DLD1 (cell line): ENCODE measurements around the gene NALCN.
"Not testable (repeated sequence)": the region's sequence is repeated elsewhere in the genome, so short reads cannot be mapped to it uniquely, and the experiment has no call there.

Experiments
- in situ Hi-C: cut with HindIII; loops from 2 replicates; pipeline ENCODE4 v1.10.0; 2017; ENCODE audit warnings: low sequenced_read_pairs

The NALCN gene

GRCh38 chr13:101343128-101343787 is 73.0 kb downstream of the NALCN start:
- in situ Hi-C loops = no loop called here

- in situ Hi-C loops = no loop called here
These were observed 74.8 kb downstream of the NALCN start for GRCh38 chr13:101341464-101341863.

- in situ Hi-C loops = no loop called here
These were observed 77.1 kb downstream of the NALCN start for GRCh38 chr13:101339202-101339601.

DNA sequence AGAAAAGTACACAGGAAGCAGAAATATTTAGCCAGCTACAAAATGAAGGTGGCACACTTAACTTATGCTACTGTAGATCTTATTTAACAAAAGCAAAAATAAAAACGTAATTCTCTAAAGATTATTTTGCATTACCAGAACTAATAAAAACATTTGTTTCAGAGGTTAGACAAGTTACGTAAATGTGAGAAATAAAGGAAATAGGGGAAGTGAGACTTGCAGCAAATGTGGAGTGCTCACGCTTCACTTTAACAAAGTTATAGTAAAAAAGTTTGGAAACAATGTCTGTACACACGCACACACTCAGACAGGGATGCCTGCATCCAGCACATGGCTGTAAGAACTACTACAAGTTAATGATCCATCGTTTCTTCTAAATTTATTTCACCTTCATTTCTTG is 83.7 kb downstream of the NALCN start:
- in situ Hi-C loops = no loop called here

DNA sequence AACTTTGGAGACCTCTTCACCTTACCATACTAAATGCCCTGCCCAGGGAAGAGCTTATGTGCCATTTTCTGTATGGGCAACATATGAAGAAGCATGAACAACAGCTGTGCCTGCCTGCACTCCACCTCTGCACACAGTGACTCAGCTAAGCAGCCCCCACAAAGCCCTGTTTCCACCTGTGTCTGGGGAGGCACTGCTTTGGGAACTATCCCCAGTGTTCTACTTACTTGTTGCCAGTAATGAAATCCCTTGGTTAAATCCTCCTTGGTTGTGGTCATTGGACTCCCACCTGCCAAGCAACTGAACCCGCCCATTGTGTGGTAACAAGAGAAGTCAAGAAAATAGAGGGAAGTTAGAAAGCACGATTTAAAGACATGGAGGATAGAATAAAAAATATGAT is 84.6 kb downstream of the NALCN start:
- in situ Hi-C loops = no loop called here

DNA sequence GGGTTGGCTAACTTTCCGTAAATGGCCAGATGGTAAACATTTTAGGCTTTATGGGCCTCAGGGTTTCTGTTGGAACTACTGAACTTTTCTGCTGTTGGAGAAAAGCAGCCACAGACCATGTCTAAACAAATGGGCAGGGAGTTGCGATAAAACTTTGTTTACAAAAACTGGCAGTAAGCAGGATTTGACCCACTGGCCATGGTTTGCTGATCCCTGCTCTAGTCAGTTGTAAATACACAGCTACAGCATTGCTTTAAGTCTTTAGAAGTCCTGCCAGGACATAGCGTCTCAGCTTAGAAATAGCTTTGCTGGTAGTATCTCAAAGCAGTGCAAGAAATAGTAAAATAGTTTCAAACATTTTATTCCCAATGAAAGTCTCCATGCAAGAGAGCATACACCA is 88.4 kb downstream of the NALCN start:
- in situ Hi-C loops = no loop called here

DNA sequence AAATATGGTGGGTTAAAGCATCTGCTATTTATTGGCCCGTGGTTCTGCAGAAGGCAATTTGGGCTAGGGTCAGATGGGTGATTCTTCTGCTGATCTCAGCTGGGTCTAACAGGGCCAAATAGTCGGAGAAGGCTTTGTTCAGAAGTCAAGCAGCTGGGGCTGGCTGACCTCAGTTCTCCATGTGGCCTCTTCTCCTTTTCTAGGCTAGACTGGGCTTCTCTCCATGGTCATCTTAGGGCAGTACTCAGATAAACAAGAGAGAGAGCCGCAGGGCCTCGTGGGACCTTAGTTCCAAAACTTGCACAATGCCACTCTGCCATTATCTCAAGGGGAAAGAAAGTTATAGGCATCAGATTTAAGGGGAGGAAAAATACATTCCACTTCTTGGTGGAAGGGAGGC is 89.6 kb downstream of the NALCN start:
- in situ Hi-C loops = no loop called here

GRCh38 chr13:101325423-101325822 is 90.9 kb downstream of the NALCN start:
- in situ Hi-C loops = no loop called here

DNA sequence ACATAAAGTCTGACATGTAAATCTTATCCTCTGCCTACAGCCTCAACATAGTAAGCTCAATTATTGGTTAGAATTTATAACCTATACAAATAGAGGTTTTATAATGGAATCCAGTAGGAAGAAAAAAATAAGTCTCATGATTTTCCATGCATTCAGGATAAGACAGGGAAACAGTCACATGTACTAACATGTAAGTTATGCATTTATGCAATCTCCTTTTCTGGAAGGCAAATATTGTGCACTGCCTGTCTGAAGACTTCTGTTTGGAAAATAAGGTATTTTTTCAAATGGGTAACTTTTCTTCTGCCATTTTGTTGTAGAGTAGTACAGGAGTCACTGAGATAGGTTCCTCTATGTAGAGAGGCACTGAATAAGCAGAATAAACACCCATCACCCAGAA is 92.7 kb downstream of the NALCN start:
- in situ Hi-C loops = no loop called here

- in situ Hi-C loops = no loop called here
These were observed 98.3 kb downstream of the NALCN start for GRCh38 chr13:101317986-101318523.

GRCh38 chr13:101313479-101313878 is 102.8 kb downstream of the NALCN start:
- in situ Hi-C loops = not testable (repeated sequence)

DNA sequence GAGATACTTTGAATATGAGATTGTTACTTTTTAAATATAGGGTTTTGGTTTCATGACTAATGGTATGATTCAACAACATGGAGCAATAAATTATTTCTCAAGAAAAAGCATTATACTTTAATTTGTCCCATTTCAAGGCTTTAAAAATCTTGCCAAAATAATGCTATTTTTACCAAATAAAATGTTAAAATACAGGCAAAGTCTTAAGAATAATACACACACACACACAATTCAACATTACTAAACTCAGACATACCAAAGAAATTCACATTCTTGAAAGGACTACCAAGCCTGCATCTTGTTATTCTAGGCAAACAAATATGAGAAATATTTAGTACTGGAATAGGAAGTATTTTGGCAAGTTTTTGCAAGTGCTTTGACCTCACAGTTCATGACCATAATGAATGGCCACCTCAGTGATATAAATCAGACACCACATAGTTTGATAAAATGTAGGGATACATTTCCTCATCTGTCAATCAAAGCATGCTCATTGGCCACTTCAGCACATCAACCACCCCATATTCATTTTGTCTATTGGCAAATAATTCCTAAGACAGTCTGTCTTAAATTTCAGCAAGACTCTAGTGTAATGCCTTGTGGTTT is 107.2 kb downstream of the NALCN start:
- in situ Hi-C loops = no loop called here

DNA sequence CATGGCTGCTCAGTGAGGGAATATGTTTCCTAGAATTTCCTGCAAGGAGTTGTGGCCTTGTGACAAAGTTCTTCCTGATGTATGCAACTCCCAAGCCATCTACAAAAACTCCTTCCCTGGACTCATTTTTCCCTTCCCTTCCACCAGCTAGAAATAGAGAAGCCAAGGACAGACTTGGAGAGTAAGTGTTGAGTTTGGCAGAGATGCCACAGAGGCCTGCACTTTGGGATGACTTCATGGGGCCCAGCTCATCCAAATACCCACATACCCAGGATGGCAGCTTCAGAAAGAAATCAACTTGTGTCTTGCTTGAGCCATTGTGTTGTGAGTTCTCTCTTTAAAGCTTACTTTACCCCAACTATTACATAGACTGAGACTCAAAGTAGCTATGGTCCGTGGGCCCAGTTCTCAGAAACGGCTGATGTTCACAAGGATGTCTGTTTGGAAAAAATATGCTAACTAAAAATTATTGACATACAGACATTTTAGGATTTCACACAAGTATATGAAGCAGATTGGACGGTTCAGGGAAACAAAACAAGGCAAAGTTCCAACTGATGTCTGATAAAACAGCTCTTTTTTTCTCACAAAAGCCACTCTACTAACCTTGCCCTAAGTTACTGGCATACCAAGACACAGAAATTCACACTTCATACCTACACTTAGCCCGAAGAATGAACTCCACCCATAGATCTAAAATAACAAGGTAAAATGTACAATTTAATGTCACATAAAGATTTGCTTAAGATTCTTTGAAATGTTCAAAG is 107.9 kb downstream of the NALCN start:
- in situ Hi-C loops = no loop called here

- in situ Hi-C loops = no loop called here
These were observed 109.1 kb downstream of the NALCN start for GRCh38 chr13:101307181-101307701.

DNA sequence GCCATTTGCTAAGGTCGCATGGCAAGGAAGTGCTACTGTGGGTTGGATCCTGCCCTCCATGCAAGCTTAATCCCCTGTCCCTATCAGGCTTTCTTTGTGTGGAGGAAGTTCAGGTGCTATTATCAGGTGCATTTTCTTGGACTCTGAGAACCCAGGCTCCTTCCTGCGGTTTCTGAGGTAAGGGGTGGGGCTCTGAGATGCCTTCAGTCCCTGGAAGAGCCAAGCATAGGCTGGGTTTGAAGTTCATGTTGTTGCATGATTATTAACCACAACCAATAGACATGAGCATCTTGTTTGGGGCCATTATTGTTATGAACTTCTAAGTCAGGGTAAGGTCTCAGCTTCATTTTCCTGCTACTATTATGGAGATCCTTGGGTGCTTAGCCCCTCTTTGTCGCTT is 109.5 kb downstream of the NALCN start:
- in situ Hi-C loops = no loop called here

- in situ Hi-C loops = no loop called here
These were observed 110.3 kb downstream of the NALCN start for GRCh38 chr13:101305981-101306411.

DNA sequence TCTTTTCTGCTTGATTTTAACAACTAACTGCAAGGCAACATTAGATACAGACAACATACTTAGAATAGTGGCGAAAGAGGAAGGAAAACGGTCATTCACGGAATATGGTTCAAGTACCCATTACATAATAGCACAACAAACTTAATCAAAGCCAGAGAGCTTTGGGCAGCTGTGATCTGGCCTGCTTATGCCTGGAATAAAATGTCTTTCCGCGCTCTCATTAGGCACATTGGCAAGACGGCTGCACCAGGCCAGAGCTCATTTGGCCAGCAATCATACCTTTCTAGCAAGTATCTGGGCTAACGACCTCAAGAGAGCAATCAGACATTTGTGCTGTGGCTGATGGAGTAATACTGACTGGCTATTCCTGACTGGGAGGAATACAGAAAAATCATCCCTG is 112.8 kb downstream of the NALCN start:
- in situ Hi-C loops = no loop called here

- in situ Hi-C loops = no loop called here
These were observed 115.3 kb downstream of the NALCN start for GRCh38 chr13:101301053-101301452.

GRCh38 chr13:101300531-101300930 is 115.8 kb downstream of the NALCN start:
- in situ Hi-C loops = no loop called here

GRCh38 chr13:101298517-101298916 is 117.8 kb downstream of the NALCN start:
- in situ Hi-C loops = no loop called here

DNA sequence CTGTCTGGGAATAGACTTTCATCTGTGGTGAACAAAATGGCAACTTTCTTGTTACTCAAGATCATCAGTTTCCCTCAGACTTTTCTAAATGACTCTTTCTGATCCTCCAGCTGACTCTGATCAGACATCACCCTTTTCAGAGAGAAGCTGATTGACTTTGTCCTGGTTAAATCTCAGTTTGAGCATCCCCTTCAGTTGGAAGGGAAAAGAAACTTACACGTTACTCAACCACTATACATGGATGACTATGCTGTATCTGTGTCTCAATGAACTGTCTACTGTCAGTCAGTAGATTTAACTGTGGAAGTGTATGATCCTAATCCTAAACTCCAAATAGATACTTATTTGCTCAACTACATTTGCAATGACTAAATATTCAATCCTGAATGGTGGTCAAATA is 118.5 kb downstream of the NALCN start:
- in situ Hi-C loops = no loop called here

- in situ Hi-C loops = no loop called here
These were observed 123.6 kb downstream of the NALCN start for GRCh38 chr13:101292711-101293110.
